OCI-LY1 (cell line): Measurements from ENCODE around the gene ATP4A.

Experiments
- CTCF ChIP-seq: fragments of 200-600 bp; sonication (generic), shearing (Covaris generic); IDR thresholded peaks from 2 replicates; pipeline ENCODE4 v1.5.1; 2017; ENCODE audit warnings: mild to moderate bottlenecking, antibody characterized with exemption, low read length, moderate library complexity, mixed read lengths
- EZH2 ChIP-seq: fragments of 200-600 bp; sonication (generic), shearing (Covaris generic); IDR thresholded peaks from 2 replicates; pipeline ENCODE4 v1.8.0; 2017; ENCODE audit warnings: borderline replicate concordance, mixed run types, mild to moderate bottlenecking, antibody characterized with exemption, low read length, moderate library complexity, mixed read lengths

GRCh38 chr19:35518313-35518712, 45.1 kb downstream of the ATP4A start:
- no peak for TF ChIP-seq CTCF
- TF ChIP-seq EZH2, result no peak
